OCI-LY7 (cell line): ENCODE measurements around the gene ATP11A. TPM values are rescaled to one million over a fixed set of nuclear protein-coding genes. Genes with fewer than 3 reads are reported as not detected.

Experiments
- BruUV-seq: library from RNA; stranded (reverse); fragments of 400-500 nt; replicated peaks from 2 replicates; lab custom pipeline; 2021; lab: Mats Ljungman, UMichigan
- CTCF ChIA-PET: fragments of 300-600 bp; sonication (Branson Sonifier 250); formaldehyde crosslinking; loops from one replicate; lab custom pipeline; 2022; ENCODE audit warnings: antibody characterized with exemption; ENCODE audit not compliant: unreplicated experiment; lab: Charles Lee
- POLR2A ChIA-PET: fragments of 300-600 bp; sonication (Branson Sonifier 250); formaldehyde crosslinking; loops from one replicate; lab custom pipeline; 2022; ENCODE audit warnings: antibody characterized with exemption; lab: Charles Lee
- DNase-seq: peaks from one replicate; pipeline ENCODE4 v3.0.0-alpha.2; 2015; ENCODE audit warnings: low spot score
- H2AFZ ChIP-seq: fragments of 200-600 bp; sonication (generic), shearing (Covaris generic); 2 replicates; pipeline ENCODE4 v1.6.1; 2014; ENCODE audit warnings: mild to moderate bottlenecking, antibody characterized with exemption, low read length, moderate library complexity
- H3K27ac ChIP-seq: fragments of 200-600 bp; sonication (generic); 2 replicates; pipeline ENCODE4 v1.5.1; 2014; ENCODE audit warnings: mixed run types, low read depth, mild to moderate bottlenecking, moderate library complexity, low read length, inconsistent platforms; ENCODE audit not compliant: poor library complexity, severe bottlenecking
- H3K36me3 ChIP-seq: fragments of 200-600 bp; sonication (generic); 2 replicates; pipeline ENCODE4 v1.6.1; 2014; ENCODE audit warnings: mild to moderate bottlenecking, antibody characterized with exemption, low read length, moderate library complexity, mixed read lengths; ENCODE audit not compliant: insufficient read depth
- H3K4me1 ChIP-seq: fragments of 200-600 bp; sonication (generic); 2 replicates; pipeline ENCODE4 v1.5.1; 2014; ENCODE audit warnings: mild to moderate bottlenecking, low read length; ENCODE audit not compliant: insufficient read depth, poor library complexity, severe bottlenecking
- H3K4me2 ChIP-seq: fragments of 200-600 bp; sonication (generic); 2 replicates; pipeline ENCODE4 v1.6.1; 2014; ENCODE audit warnings: mild to moderate bottlenecking, low read length
- H3K4me3 ChIP-seq: fragments of 200-600 bp; sonication (generic); 2 replicates; pipeline ENCODE4 v1.5.1; 2014; ENCODE audit warnings: mild to moderate bottlenecking, low read depth, low read length; ENCODE audit not compliant: poor library complexity, severe bottlenecking
- H3K79me2 ChIP-seq: fragments of 200-600 bp; sonication (generic); 2 replicates; pipeline ENCODE4 v1.6.1; 2016; ENCODE audit warnings: low read depth, mild to moderate bottlenecking, low read length, moderate library complexity, mixed read lengths; ENCODE audit not compliant: insufficient read depth
- H3K9me2 ChIP-seq: fragments of 200-600 bp; sonication (generic); 2 replicates; pipeline ENCODE4 v1.6.1; 2016; ENCODE audit warnings: mild to moderate bottlenecking, low read length, mixed read lengths; ENCODE audit not compliant: insufficient read depth
- H3K9me3 ChIP-seq: fragments of 200-600 bp; sonication (generic); 2 replicates; pipeline ENCODE4 v1.6.1; 2014; ENCODE audit warnings: mild to moderate bottlenecking, mixed run types, low read length, mixed read lengths
- H4K20me1 ChIP-seq: fragments of 200-600 bp; sonication (generic); 2 replicates; pipeline ENCODE4 v1.6.1; 2014; ENCODE audit warnings: mild to moderate bottlenecking, antibody characterized with exemption, low read length, moderate library complexity, mixed read lengths; ENCODE audit not compliant: insufficient read depth
- CTCF ChIP-seq: fragments of 200-600 bp; sonication (generic); conservative IDR thresholded peaks from 2 replicates; pipeline ENCODE4 v1.5.1; 2014; ENCODE audit warnings: mild to moderate bottlenecking, antibody characterized with exemption, low read length, moderate library complexity, mixed read lengths
- EZH2phosphoT487 ChIP-seq: fragments of 200-600 bp; sonication (generic); IDR thresholded peaks from 2 replicates; pipeline ENCODE4 v1.6.1; 2018; ENCODE audit warnings: low read depth, borderline replicate concordance, mild to moderate bottlenecking, mixed run types, antibody characterized with exemption, low read length, moderate library complexity, mixed read lengths
- intact Hi-C: fragments of 100-400 bp; cut with micrococcal nuclease; formaldehyde crosslinking; loops from one replicate; pipeline ENCODE4 v1.10.0; 2022; ENCODE audit not compliant: unreplicated experiment
- total RNA-seq, 2 experiments: library from RNA; depleted of rRNA in 1 of 2; stranded (reverse); fragments of >200 nt in 1 of 2; shearing (Covaris generic) in 1 of 2; gene quantifications; 2 replicates each; pipeline ENCODE4 v1.2.3, GENCODE V29; 2014 to 2022

ATP11A gene
- total RNA-seq, 2 experiments from 2014 or later = 8.8 to 23.1 TPM

DNA sequence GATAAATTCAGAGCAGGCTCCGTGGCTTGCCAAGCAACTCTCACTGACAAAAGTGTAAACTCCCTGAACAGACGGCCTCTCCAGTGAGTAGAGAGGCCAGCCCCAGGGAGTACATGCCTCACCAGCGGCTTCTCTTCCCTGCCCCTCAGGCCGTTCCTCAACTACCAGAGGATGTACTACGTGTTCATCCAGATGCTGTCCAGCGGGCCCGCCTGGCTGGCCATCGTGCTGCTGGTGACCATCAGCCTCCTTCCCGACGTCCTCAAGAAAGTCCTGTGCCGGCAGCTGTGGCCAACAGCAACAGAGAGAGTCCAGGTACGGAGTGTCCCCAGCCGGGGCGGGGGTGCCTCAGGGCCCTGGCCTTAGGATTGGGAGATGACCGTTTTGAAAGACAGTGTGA is 185.8 kb downstream of the ATP11A start:
- Histone ChIP-seq H3K27ac (no peak overlapping the region), H3K4me2 (no peak overlapping the region), H3K9me2 (no peaks in the 10 kb centered on the region), H3K79me2 (no peaks in the 10 kb centered on the region), H3K4me1 (peaks cover 5% of the 10 kb centered on the region), H3K9me3 (no peaks in the 10 kb centered on the region), H3K4me3 (no peak overlapping the region), H4K20me1 (no peaks in the 10 kb centered on the region), H2AFZ (no peak overlapping the region), H3K36me3 (no peaks in the 10 kb centered on the region)
- intact Hi-C loops = no loop called here
- TF ChIP-seq EZH2phosphoT487 (no peak), CTCF (no peak)
- CTCF ChIA-PET = no interaction called here
- DNase-seq = no peak
- BruUV-seq = no TSS peak
- POLR2A ChIA-PET = no interaction called here

GRCh38 chr13:112876305-112877000 is 186.6 kb downstream of the ATP11A start:
- BruUV-seq = no TSS peak
- no peak overlapping the region for H3K4me3 ChIP-seq
- peaks cover 5% of the 10 kb centered on the region for H3K4me1 ChIP-seq
- H3K79me2 ChIP-seq = no peaks in the 10 kb centered on the region
- no peak overlapping the region for H3K27ac ChIP-seq
- H3K36me3 ChIP-seq = no peaks in the 10 kb centered on the region
- no peak overlapping the region for H3K4me2 ChIP-seq
- H3K9me3 ChIP-seq = no peaks in the 10 kb centered on the region
- POLR2A ChIA-PET = no interaction called here
- intact Hi-C loops = no loop called here
- no peaks in the 10 kb centered on the region for H4K20me1 ChIP-seq
- no peaks in the 10 kb centered on the region for H3K9me2 ChIP-seq
- no peak for TF ChIP-seq CTCF
- TF ChIP-seq EZH2phosphoT487 = no peak
- no peak overlapping the region for H2AFZ ChIP-seq
- CTCF ChIA-PET = no interaction called here
- DNase-seq = no peak

GRCh38 chr13:112877066-112877465 is 187.2 kb downstream of the ATP11A start:
- peaks cover 5% of the 10 kb centered on the region for H3K4me1 ChIP-seq
- intact Hi-C loops = no loop called here
- DNase-seq = no peak
- H3K4me2 ChIP-seq = no peak overlapping the region
- no peak overlapping the region for H3K27ac ChIP-seq
- H3K4me3 ChIP-seq = no peak overlapping the region
- no peaks in the 10 kb centered on the region for H3K9me3 ChIP-seq
- BruUV-seq = no TSS peak
- H3K36me3 ChIP-seq = no peaks in the 10 kb centered on the region
- H4K20me1 ChIP-seq = no peaks in the 10 kb centered on the region
- TF ChIP-seq CTCF = no peak
- TF ChIP-seq EZH2phosphoT487 = no peak
- H3K9me2 ChIP-seq = no peaks in the 10 kb centered on the region
- no peaks in the 10 kb centered on the region for H3K79me2 ChIP-seq
- no peak overlapping the region for H2AFZ ChIP-seq
- POLR2A ChIA-PET = no interaction called here
- CTCF ChIA-PET = no interaction called here
